Lower leg skin (tissue), 4 donors: ENCODE measurements around the gene TOMM20. TPM values are rescaled to one million over a fixed set of nuclear protein-coding genes. Genes with fewer than 3 reads are reported as not detected.

Experiments used
- DNase-seq, 2 donors: peaks; one replicate each; pipeline ENCODE4 v3.0.0-alpha.2; 2019; ENCODE audit warnings: low spot score in 2 of 2
- H3K4me3 ChIP-seq: fragments of 200-600 bp; sonication (generic); 2 replicates; pipeline ENCODE4 v1.5.1; 2017; ENCODE audit warnings: mild to moderate bottlenecking, low read depth; ENCODE audit not compliant: poor library complexity, severe bottlenecking
- CTCF ChIP-seq, 3 donors: fragments of 450-650 bp; IDR thresholded peaks; one replicate each; pipeline ENCODE4 v1.5.1; 2016; ENCODE audit warnings: antibody characterized with exemption in 3 of 3, mild to moderate bottlenecking in 3 of 3, moderate library complexity in 2 of 3
- POLR2A ChIP-seq, 2 donors: fragments of 450-650 bp; IDR thresholded peaks; one replicate each; pipeline ENCODE4 v1.6.1; 2016 to 2017; ENCODE audit warnings: antibody characterized with exemption in 2 of 2, mild to moderate bottlenecking in 1 of 2, moderate library complexity in 1 of 2
- WGBS, 2 donors: methylation state at CpG; one replicate each; pipeline ENCODE4 v1.1.5; 2018; 5-methylcytosine and 5-hydroxymethylcytosine counted together
- intact Hi-C: fragments of 100-400 bp; cut with DNase I; formaldehyde crosslinking; loops from one replicate; pipeline ENCODE4 v1.15.0; 2023; ENCODE audit warnings: low total_unique reads
- total RNA-seq, 4 donors: library from RNA; depleted of rRNA; stranded (reverse); fragments of >200 nt; gene quantifications; one replicate each; pipeline ENCODE4 v1.1.0, GENCODE V29; 2016

The TOMM20 gene
- total RNA-seq, 4 donors from 2014 or later = 69.4 to 121 (median 112) TPM

GRCh38 chr1:235156740-235157139 lies 28.1 kb upstream of the TOMM20 start:
- TF ChIP-seq POLR2A (IDR thresholded peaks at IDR 0.05) = no peak
- TF ChIP-seq CTCF (IDR thresholded peaks at IDR 0.05) = no peak
- no peak overlapping the region for H3K4me3 ChIP-seq
- DNase-seq = no peak
- 83 to 87% methylated on average over 4 of the region's 4 CpGs for WGBS, 2 donors
- intact Hi-C loops = no loop called here

- H3K4me3 ChIP-seq = no peak overlapping the region
- no peak for DNase-seq
- TF ChIP-seq CTCF (IDR thresholded peaks at IDR 0.05) (no peak), POLR2A (IDR thresholded peaks at IDR 0.05) (no peak)
- intact Hi-C loops = no loop called here
- 92 to 93% methylated on average over 3 of the region's 3 CpGs for WGBS, 2 donors
Observed at GRCh38 chr1:235156265-235156664, 27.6 kb upstream of the TOMM20 start.

DNA sequence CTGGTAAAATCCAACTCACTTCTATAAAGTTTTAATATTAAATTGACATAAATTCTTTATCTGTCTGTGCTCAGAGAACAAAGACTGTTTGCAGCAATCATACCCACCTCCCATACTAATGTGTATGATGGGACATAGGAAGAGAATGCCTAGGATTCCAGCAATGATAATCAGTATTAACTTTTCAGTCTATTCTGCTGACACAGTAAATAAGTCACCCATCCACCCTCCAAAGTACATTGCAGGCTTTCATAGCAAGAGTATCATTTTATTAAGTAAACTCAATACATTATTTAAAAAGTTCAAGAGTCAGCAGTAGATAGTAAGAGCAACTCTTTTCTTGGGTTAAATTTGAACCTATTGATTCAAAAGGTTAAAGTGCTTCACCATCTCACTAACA lies 23.6 kb upstream of the TOMM20 start:
- intact Hi-C loops = no loop called here
- TF ChIP-seq CTCF (IDR thresholded peaks at IDR 0.05) = no peak
- H3K4me3 ChIP-seq = no peak overlapping the region
- no peak for DNase-seq

- H3K4me3 ChIP-seq = no peak overlapping the region
- no peak for TF ChIP-seq POLR2A (IDR thresholded peaks at IDR 0.05)
- TF ChIP-seq CTCF (IDR thresholded peaks at IDR 0.05) = no peak
- no peak for DNase-seq
- intact Hi-C loops = no loop called here
- WGBS, 2 donors = 85 to 91% methylated on average over 2 of the region's 2 CpGs
Observed at GRCh38 chr1:235151033-235151432, 22.4 kb upstream of the TOMM20 start.

DNA sequence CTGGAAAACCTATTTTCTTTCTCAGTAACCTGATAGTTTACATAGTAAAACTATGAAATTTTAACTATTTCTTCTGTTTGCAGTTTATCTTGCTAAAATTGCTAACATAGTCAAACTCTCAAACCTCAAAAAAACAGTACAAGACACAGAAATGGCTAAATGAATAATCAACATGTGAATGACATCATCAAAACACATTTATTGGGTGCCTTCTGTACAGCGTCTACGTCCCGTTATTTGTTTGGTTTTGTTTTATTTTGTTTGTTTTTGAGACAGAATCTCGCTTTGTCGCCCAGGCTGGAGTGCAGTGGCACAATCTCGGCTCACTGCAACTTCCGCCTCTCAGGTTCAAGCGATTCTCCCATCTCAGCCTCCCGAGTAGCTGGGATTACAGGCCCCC lies 21.2 kb upstream of the TOMM20 start:
- no peak for TF ChIP-seq CTCF (IDR thresholded peaks at IDR 0.05)
- no peak for TF ChIP-seq POLR2A (IDR thresholded peaks at IDR 0.05)
- intact Hi-C loops = loop anchor here (1.0 kb wide), 1 partner anchor 44 kb away; no protein-coding TSS in a partner anchor
- H3K4me3 ChIP-seq = no peak overlapping the region
- no peak for DNase-seq
- WGBS, 2 donors = 95% methylated on average over 9 of the region's 9 CpGs

- intact Hi-C loops = no loop called here
- no peak for DNase-seq
- H3K4me3 ChIP-seq = no peak overlapping the region
- WGBS, 2 donors = 95% methylated on average over 4 of the region's 4 CpGs
- TF ChIP-seq POLR2A (IDR thresholded peaks at IDR 0.05) = no peak
Observed at GRCh38 chr1:235147269-235147668, 18.6 kb upstream of the TOMM20 start.
